ENCODE data around the gene DCC.

GRCh38 chr18:53261241-53261640 is 921.2 kb downstream of the DCC start:
- TF ChIP-seq POLR2AphosphoS5 (IDR thresholded peaks at IDR 0.05; ENCODE audit: low read depth, low read length) (no peak), CHD2 (IDR thresholded peaks at IDR 0.05; ENCODE audit: low read length) (no peak), JUND (IDR thresholded peaks at IDR 0.05; ENCODE audit: low read length) (no peak), TBP (IDR thresholded peaks at IDR 0.05; ENCODE audit: low read depth, low read length) (no peak), ZNF274 (IDR thresholded peaks at IDR 0.05; ENCODE audit: borderline replicate concordance, extremely low read depth, low read length) (no peak), KDM1A (IDR thresholded peaks at IDR 0.05; ENCODE audit: borderline replicate concordance, low read length) (no peak), GTF2F1 (IDR thresholded peaks at IDR 0.05; ENCODE audit: borderline replicate concordance, low read depth, low read length) (no peak), EP300 (IDR thresholded peaks at IDR 0.05; ENCODE audit: borderline replicate concordance in 1 of 2, low read depth in 2 of 2, low read length in 2 of 2) (no peak), POLR2A (IDR thresholded peaks at IDR 0.05; ENCODE audit: control extremely low read depth in 1 of 2, low read depth in 2 of 2, low read length in 2 of 2) (no peak)
- TF ChIP-seq, protein P1, sequence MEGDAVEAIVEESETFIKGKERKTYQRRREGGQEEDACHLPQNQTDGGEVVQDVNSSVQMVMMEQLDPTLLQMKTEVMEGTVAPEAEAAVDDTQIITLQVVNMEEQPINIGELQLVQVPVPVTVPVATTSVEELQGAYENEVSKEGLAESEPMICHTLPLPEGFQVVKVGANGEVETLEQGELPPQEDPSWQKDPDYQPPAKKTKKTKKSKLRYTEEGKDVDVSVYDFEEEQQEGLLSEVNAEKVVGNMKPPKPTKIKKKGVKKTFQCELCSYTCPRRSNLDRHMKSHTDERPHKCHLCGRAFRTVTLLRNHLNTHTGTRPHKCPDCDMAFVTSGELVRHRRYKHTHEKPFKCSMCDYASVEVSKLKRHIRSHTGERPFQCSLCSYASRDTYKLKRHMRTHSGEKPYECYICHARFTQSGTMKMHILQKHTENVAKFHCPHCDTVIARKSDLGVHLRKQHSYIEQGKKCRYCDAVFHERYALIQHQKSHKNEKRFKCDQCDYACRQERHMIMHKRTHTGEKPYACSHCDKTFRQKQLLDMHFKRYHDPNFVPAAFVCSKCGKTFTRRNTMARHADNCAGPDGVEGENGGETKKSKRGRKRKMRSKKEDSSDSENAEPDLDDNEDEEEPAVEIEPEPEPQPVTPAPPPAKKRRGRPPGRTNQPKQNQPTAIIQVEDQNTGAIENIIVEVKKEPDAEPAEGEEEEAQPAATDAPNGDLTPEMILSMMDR (IDR thresholded peaks at IDR 0.05; ENCODE audit: control extremely low read depth in 1 of 3, insufficient read depth in 1 of 3, low read depth in 1 of 3, low read length in 3 of 3) = no peak

Data from H1 (cell line).